Thyroid gland (tissue), 4 donors: Measurements from ENCODE around the gene NUP37.
"Not testable (repeated sequence)": the region's sequence is repeated elsewhere in the genome, so short reads cannot be mapped to it uniquely, and the experiment has no call there.

Source experiments
- POLR2A ChIP-seq, 2 donors: fragments of 450-650 bp; IDR thresholded peaks; one replicate each; pipeline ENCODE4 v1.6.1; 2017; ENCODE audit warnings: antibody characterized with exemption in 2 of 2, mild to moderate bottlenecking in 2 of 2, moderate library complexity in 1 of 2
- TF ChIP-seq, protein P1 (sequence below), 6 experiments: fragments of 200-600 bp in 3 of 6; fragments of 450-650 bp in 3 of 6; sonication (generic) in 3 of 6; IDR thresholded peaks; one replicate each; pipeline ENCODE4 v1.5.1; 2016 to 2019; ENCODE audit warnings: antibody characterized with exemption in 6 of 6, mild to moderate bottlenecking in 2 of 6, inconsistent platforms in 1 of 6, moderate library complexity in 1 of 6

DNA sequence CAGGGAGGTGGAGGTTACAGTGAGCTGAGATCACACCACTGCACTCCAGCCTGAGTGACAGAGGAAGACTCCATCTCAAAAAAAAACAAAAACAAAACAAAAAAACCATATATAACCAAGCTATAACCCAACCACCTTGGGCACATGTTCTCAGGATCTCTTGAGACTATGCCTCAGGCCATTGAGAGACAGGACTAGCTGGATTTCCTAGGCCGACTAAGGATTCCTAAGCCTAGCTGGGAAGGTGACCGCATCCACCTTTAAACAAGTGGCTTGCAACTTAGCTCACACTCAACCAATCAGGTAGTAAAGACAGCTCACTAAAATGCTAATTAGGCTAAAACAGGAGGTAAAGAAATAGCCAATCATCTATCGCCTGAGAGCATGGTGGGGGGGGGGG is 35.3 kb upstream of the NUP37 start:
- TF ChIP-seq, protein P1, sequence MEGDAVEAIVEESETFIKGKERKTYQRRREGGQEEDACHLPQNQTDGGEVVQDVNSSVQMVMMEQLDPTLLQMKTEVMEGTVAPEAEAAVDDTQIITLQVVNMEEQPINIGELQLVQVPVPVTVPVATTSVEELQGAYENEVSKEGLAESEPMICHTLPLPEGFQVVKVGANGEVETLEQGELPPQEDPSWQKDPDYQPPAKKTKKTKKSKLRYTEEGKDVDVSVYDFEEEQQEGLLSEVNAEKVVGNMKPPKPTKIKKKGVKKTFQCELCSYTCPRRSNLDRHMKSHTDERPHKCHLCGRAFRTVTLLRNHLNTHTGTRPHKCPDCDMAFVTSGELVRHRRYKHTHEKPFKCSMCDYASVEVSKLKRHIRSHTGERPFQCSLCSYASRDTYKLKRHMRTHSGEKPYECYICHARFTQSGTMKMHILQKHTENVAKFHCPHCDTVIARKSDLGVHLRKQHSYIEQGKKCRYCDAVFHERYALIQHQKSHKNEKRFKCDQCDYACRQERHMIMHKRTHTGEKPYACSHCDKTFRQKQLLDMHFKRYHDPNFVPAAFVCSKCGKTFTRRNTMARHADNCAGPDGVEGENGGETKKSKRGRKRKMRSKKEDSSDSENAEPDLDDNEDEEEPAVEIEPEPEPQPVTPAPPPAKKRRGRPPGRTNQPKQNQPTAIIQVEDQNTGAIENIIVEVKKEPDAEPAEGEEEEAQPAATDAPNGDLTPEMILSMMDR (IDR thresholded peaks at IDR 0.05) = not testable (repeated sequence)
- not testable (repeated sequence) for TF ChIP-seq POLR2A (IDR thresholded peaks at IDR 0.05)
